NCI-H748 (cell line): ENCODE results near the gene R3HDM1.
"Not testable (repeated sequence)": the region's sequence is repeated elsewhere in the genome, so short reads cannot be mapped to it uniquely, and the experiment has no call there.

Source experiments
- DNase-seq: peaks from one replicate; lab custom pipeline; 2025; ENCODE audit not compliant: unreplicated experiment; lab: John Stamatoyannopoulos, UW

Gene R3HDM1

DNA sequence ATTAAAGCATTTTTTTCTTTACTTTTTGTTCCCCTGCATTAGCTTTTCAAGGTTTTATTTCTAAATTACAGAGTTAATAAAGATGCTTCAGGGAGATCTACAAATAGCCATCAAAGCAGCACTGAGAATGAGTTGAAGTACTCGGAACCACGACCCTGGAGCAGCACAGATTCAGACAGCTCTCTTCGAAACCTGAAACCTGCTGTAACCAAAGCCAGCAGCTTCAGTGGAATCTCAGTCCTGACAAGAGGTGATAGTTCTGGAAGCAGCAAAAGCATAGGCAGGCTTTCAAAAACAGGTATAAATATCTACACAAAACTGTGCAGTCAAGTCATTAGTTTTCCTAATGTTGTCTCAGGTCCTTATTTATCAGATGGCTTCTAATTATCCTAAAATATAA, 107.5 kb downstream of the R3HDM1 start:
- DNase-seq = no peak

DNA sequence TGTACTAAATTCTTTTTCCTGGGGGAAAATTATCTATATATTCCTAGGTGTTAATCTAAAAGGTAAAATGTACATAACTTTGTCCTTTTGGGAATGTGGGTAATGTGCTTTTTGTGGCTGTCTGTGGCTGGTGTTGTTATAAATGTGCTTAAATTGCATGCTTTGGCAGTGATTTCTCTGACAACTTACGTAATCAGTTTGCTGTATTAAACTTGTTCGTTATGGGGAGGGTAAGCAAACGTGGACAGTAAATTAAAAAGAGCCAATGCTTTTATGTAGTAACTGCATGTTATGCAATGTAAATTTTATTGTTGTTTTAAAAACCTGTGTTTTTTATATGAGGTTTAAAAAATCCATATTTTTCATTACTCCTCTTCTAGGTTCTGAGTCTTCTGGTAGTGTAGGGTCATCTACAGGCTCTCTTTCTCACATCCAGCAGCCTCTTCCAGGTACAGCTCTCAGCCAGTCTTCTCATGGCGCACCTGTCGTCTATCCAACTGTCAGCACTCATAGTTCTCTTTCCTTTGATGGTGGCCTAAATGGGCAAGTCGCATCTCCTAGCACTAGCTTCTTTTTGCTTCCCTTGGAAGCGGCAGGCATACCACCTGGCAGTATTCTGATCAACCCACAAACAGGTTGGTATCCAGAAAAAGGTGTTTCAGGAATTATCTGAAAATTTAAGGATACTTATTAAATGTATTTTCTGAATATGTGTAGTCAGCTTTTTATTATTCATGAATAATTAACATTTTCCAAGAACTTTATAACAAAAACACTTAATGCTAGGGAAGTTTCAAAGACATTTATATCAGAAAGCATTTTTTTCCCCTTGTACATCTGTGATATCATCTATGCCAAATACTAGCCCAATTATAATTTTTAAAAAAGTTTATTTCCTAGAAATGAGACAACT, 110.1 kb downstream of the R3HDM1 start:
- no peak for DNase-seq

DNA sequence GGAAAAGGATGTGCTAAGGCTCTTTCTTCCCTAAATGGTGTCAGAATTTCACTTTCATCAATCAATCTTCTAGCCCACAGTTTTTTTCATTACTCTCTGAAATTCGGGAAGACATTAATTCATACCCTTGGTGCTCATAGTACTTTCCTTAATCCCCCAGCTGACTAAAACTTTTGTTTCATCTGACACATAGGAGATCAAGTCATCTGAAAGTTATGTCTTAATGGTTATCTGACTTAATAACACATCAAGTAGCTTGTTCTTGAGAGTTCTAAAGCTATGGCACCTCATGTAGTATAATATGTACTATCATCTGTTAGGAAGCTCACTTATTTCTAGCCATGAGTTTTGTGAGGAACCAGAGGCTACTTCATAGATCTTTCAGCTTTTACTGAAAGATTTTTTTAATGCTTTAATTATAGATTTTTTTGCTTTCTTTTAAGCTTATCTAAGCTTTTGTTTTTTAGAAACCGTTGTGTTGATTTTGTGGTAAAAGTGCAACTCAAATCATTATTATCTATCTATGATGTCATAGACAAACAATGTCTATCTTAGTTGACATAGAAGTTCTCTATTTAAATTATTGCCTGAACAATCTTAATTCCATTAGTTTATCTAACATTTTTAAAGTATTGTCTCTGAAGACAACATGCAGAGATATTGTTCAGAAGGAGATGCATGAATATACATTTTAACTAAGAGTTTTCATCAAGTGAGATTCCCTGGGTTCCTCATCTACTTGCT, 116.7 kb downstream of the R3HDM1 start:
- DNase-seq = no peak

DNA sequence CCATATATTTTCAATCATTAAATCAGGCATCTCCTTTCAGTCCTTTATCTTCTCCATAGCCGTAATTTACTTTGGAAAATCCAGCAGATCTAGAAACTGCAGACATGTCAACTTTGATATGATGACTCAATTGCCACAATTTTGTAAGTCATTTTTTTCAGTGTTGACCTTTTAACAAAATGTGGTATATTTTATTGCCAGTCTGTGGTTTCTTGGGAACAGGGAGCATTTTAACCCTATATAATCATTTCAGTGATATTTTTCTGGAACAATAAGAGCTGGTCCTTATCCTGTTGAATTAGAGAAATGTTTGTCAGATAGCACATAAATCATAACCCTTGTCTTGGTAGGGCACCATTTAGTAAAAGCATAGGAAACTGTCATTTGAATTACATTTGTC, 119.4 kb downstream of the R3HDM1 start:
- DNase-seq = no peak

DNA sequence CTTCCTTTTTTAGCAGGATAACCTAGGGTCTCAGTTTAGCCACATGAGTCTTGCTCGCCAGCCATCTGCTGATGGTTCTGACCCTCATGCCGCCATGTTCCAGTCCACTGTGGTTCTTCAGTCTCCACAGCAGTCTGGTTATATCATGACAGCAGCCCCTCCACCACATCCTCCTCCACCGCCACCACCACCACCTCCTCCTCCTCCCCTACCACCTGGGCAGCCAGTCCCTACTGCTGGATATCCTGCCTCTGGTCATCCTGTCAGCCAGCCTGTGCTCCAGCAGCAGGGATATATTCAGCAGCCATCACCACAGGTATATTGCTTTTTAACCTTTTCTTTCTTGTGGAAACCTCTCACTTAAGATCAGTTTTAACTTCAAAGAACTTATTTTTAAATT, 120.4 kb downstream of the R3HDM1 start:
- DNase-seq = no peak

DNA sequence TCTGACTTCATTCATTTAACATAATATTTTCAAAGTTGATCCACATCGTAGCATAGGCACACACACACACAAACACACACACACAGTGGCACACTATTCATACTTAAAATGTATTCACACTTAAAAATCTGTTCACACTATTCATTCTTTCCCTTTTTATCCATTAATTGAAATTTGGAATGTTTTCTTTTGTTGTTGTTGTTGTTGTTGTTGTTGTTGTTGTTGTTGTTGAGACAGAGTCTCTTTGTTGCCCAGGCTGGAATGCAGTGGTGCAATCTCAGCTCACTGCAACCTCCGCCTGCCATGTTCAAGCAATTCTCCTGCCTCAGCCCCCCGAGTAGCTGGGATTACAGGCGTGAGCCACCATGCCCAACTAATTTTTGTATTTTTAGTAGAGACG, 123.0 kb downstream of the R3HDM1 start:
- DNase-seq = not testable (repeated sequence)

DNA sequence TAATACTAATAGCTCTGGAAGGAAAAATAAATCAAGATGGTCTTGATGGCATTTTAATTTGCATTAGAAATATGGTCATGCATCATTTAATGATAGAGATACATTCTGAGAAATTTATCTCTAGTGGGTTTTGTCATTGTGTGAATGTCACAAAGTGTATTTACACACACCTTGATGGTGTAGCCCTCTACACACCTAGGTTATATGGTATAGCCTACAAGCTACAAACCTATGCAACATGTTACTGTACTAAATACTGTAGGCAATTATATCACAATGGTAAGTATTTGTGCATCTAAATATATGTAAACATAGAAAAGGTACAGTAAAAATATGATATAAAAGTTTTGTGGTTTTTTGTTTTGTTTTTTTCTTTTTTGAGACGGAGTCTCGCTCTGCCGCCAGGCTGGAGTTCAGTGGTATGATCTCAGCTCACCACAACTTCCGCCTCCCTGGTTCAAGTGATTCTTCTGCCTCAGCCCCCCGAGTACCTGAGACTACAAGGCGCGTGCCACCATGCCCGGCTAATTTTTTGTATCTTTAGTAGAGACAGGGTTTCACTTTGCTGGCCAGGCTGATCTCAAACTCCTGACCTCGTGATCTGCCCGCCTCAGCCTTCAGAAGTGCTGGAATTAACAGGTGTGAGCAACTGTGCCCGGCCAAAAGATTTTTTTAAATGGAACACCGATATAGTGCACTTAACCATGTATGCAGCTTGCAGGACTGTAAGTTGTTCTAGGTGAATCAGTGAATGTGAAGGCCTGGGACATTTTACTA, 126.7 kb downstream of the R3HDM1 start:
- DNase-seq = no peak

DNA sequence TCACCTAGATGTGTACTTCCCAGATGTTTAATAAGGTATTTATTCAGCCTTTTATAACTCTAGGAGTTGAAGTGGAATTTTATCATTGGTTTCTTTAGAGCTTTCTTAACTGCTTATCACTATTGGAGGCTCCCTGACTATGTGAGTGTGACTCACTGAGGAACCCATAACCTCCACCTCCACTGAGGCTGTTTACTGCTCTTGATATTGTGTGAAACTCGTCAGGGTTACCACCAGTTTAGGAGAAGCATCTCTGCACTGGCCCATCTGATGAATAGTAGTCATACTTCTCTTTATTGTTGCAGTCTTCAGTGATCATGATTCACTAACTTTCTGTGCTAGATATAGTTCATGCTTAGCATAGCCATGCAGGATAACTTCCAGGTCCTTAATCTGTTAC, 130.8 kb downstream of the R3HDM1 start:
- DNase-seq = no peak

DNA sequence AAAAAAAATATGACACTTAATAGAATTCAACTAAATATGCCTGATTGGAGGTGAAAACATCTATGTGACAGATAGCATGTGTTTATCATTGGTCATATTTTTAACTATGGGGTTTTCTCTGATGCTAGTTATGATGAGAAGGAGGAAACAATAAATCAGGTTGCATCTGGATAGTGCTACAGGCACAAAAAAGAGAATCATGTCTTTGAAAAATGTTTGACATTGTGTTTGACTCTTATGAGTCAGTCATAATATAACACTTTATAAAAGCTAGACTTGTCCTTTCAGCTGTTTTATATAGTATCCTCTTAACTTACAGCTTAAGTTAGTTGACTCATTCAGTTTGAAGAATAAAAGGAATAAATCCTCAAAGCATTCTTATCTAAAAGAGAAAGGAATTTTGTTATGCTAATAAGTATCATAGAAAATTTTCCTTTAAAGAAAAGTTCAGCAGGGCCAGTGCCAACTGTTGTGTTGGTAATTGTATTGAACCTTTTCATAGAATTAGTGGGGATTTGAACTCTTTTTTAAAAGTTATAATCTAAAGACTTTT, 131.9 kb downstream of the R3HDM1 start:
- DNase-seq = no peak

DNA sequence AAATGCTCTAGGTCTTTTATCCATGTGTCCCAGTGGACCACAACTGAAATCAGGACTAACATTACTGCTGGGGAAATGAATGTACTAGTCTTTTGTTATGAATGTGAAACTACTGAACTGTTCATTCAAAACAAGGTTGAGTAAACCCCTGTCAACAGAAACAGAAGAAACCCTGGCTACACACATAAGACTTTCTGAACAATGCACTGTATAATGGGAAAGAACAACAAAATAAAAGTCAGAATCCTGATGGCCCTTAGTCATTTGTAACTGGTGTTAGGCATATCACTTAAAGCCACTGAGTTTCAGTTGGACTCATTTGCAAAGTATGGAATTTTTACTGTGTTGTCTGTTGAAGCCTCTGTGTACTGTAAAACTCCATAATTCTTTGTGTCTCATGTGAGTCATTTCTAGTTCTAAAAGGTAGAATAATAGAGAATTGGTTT, 133.4 kb downstream of the R3HDM1 start:
- no peak for DNase-seq

DNA sequence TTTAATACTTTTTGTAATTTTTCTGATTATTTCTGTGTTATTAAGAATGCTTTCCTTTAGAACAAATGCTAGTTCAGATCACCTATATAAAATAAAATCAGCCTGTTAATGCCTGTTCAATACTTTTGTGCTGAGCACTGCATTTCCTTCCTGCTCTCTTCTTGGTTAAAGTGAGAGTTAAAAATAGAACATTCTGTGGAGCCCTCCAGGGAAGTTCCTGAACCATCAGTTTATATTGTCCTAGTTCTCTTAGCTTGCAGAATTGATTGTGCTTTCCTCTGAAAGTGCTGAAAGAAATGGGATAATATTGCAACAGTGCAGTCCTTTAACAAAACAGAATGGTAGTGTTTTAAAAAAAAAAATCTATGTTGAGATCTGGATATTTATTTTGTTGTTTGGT, 135.8 kb downstream of the R3HDM1 start:
- DNase-seq = no peak

DNA sequence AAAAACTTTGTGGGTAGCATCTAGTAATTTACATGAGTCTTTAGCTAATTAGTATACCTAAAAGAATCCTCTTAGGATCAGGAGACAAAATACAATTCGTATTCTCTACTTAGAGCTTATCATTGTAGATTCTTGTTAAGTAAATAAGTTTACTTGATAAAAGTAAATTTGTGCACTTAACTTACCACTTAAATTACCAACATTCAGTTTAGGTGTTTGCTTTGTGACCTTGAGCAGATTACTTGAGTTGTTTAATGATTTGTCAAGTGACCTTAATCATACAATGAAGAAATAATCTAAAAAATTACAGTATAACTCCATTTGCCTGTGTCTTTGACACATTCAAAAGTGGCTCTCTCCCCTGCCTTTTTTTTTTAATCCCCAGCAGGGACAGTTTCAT, 143.2 kb downstream of the R3HDM1 start:
- DNase-seq = no peak

DNA sequence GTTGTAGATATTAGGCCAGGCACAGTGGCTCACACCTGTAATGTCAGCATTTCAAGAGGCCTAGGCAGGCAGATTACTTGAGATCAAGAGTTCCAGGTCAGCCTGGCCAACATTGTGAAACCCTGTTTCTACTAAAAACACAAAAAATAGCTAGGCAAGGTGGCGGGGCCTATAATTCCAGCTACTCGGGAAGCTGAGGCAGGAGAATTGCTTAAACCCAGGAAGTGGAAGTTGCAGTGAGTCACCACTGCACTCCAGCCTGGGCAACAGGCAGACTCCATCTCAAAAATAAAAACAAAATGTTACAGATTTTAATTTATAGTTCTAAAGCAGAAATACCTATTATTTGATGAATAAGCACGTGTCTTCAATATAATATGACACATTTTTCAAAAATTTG, 144.7 kb downstream of the R3HDM1 start:
- no peak for DNase-seq

DNA sequence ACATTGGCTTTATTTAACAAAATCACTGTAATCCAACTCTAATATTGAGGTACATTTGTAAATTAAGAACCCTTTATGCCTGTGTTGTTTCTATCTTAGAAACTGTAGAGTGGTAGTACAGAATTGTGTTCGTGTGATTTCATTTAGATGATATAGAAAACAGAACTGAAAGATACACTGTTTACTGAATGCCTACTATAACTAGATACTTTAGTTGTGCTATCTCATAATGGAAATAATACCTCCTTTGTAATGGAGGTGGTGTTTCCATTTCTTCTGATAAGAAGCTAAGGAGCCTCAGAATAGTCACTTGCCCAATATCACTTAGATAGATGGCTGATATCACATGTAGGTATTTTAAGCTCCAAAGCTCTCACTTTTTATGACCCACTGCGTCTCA, 147.8 kb downstream of the R3HDM1 start:
- DNase-seq = no peak

DNA sequence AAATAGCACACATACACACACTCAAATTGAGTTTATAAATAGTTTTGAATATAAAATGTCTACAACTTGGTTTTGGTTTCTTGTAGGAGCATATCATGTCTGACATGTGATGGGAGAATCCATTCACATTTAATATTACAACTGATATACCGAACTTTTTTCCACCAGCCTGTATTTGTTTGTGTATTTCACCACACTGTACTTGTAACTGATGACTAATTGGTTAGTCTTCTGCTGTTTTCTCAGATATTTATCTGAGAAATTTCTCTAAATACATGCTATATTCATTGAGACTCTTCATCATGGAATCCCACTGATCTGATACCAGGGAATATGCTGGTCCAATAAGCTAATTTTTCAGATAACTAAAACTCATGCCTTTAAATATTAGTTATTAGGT, 154.1 kb downstream of the R3HDM1 start:
- DNase-seq = no peak

DNA sequence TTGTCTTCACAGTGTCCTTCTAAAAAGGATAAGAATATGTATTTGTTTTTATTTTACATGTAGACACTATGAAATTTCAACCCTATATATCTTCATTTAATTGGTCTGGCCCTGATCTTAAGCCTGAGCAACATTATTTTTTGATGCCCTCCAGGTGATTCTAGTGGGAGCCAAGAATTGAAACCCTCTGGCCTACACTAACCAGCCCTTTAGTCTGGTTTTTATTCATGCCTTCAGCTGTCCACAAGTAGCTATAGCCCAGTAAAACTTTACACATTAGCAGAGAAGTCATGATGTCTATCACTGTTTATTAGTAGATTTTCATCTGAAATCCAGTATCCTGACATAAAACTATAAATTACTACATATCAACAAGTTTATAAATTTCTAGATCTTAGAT, 157.7 kb downstream of the R3HDM1 start:
- no peak for DNase-seq

DNA sequence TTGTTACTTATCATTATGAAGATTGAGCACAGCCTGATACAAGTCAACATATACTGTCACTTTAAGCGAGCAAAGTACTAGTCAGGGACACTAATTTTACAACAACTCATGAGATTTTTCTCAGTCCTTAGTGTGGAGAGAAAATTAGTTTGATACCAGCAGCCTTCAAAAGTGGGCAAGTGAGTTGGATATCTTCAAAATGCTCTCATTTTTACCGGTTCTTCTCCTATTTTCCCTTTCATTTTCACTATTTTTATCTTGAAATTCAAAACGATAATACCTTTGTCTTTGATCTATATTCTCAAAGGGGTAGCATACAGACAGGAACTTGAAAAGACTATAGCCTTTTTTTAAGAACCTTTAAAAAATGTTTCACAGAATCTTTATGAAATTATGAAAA, 158.4 kb downstream of the R3HDM1 start:
- no peak for DNase-seq

DNA sequence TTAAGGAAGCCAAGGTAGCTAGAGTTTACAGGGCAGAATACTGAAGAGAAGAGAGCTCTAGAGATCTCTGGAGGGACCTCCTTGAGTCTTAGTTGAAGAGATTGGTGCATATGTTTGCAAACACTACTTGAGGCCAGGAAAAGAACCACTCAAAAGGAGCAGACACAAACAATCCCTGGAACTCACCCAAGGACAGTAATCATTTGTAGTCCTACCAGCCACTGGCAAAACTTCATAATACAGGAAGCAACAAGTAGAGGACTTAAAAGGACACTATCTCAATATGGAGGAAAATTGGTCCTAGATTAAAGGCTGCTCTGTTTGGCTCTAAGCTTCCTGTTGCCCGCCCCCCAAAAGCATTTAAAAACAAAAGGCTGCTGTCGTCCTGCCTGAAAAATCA, 163.4 kb downstream of the R3HDM1 start:
- DNase-seq = no peak

DNA sequence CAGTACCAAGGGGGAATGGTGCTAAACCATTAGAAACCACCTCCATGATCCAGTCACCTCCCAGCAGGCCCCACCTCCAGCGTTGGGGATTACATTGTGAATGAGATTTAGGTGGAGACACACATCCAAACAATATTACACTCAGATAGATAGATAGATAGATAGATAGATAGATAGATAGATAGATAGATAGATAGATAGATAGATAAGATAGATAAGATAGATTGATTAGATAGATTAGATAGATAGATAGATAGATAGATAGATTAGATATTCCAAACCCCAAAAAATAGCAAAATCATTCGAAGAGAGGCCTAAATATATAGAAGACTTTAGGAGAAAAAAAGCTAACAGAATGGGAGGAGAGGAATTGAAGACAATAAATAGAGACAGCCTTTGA, 167.6 kb downstream of the R3HDM1 start:
- no peak for DNase-seq

DNA sequence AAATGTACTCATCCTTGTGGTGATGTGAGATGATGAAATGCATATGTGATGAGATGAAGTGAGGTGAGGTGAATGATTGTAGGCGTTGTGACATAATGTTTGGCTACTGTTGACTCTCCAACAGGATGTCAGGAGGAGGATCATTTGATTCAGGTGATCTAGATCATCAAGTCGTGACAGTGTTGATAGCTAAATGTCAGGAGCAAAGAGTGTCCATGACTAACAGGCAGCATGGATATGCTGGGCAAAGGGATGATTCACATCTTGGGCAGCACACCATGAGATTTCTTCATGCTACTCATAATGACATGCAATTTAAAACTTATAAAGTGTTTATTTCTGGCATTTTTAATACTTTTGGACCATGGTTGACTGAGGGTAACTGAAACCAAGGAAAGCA, 170.2 kb downstream of the R3HDM1 start:
- no peak for DNase-seq

DNA sequence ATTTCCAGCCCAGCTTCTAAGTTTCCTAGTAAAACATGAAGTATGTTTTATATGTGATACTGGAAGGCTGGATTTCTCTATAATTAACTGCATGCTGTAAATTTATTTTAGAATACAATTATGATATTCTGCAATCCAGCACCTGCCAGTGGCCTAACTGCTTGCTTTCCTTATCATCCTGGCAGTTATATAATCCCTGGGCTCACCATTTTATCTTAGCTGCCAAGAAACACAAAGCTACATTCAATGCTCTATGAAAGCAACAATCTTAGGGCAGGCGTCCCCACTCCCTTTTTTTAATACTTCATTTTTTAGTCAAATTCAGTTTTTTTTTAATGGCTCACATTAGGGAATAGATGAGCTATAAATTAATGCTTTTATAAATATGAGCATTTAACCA, 172.0 kb downstream of the R3HDM1 start:
- DNase-seq = no peak
